GM12873 (cell line): Measurements from ENCODE around the gene ELF5.

Experiments used
- TF ChIP-seq, protein P1 (sequence below): IDR thresholded peaks from 2 replicates; pipeline ENCODE4 v1.5.1; 2012; ENCODE audit warnings: low read depth, mild to moderate bottlenecking, moderate library complexity, low read length, control low read depth; ENCODE audit not compliant: insufficient read depth; ENCODE audit errors: missing control alignments

ELF5 gene

GRCh38 chr11:34513682-34514449 lies at the start of gene ELF5:
Gene ELF5 (minus strand): TSS chr11:34513794. CDS start chr11:34505749, 8,045 bp downstream.
- TF ChIP-seq, protein P1, sequence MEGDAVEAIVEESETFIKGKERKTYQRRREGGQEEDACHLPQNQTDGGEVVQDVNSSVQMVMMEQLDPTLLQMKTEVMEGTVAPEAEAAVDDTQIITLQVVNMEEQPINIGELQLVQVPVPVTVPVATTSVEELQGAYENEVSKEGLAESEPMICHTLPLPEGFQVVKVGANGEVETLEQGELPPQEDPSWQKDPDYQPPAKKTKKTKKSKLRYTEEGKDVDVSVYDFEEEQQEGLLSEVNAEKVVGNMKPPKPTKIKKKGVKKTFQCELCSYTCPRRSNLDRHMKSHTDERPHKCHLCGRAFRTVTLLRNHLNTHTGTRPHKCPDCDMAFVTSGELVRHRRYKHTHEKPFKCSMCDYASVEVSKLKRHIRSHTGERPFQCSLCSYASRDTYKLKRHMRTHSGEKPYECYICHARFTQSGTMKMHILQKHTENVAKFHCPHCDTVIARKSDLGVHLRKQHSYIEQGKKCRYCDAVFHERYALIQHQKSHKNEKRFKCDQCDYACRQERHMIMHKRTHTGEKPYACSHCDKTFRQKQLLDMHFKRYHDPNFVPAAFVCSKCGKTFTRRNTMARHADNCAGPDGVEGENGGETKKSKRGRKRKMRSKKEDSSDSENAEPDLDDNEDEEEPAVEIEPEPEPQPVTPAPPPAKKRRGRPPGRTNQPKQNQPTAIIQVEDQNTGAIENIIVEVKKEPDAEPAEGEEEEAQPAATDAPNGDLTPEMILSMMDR, result no peak

- TF ChIP-seq, protein P1, result no peak
Measured at GRCh38 chr11:34562976-34563375, 49.4 kb upstream of the ELF5 start.

GRCh38 chr11:34560511-34560910 lies 46.9 kb upstream of the ELF5 start:
- TF ChIP-seq, protein P1, result no peak

- TF ChIP-seq, protein P1, result no peak
Measured at GRCh38 chr11:34558673-34559072, 45.1 kb upstream of the ELF5 start.

- TF ChIP-seq, protein P1, result no peak
Measured at GRCh38 chr11:34558211-34558610, 44.6 kb upstream of the ELF5 start.

- TF ChIP-seq, protein P1, result no peak
Measured at GRCh38 chr11:34552270-34552669, 38.7 kb upstream of the ELF5 start.

GRCh38 chr11:34549271-34549670 lies 35.7 kb upstream of the ELF5 start:
- TF ChIP-seq, protein P1, result no peak
